ENCODE measurements around the gene C1orf159.

GRCh38 chr1:1146596-1146995 lies 30.7 kb upstream of the C1orf159 start:
- TF ChIP-seq, protein P1, sequence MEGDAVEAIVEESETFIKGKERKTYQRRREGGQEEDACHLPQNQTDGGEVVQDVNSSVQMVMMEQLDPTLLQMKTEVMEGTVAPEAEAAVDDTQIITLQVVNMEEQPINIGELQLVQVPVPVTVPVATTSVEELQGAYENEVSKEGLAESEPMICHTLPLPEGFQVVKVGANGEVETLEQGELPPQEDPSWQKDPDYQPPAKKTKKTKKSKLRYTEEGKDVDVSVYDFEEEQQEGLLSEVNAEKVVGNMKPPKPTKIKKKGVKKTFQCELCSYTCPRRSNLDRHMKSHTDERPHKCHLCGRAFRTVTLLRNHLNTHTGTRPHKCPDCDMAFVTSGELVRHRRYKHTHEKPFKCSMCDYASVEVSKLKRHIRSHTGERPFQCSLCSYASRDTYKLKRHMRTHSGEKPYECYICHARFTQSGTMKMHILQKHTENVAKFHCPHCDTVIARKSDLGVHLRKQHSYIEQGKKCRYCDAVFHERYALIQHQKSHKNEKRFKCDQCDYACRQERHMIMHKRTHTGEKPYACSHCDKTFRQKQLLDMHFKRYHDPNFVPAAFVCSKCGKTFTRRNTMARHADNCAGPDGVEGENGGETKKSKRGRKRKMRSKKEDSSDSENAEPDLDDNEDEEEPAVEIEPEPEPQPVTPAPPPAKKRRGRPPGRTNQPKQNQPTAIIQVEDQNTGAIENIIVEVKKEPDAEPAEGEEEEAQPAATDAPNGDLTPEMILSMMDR (IDR thresholded peaks at IDR 0.05; ENCODE audit: low read depth, low read length) = no peak
- no peak for TF ChIP-seq EZH2phosphoT487 (IDR thresholded peaks at IDR 0.05; ENCODE audit: low read depth)
